ENCODE data around the gene SHQ1.

DNA sequence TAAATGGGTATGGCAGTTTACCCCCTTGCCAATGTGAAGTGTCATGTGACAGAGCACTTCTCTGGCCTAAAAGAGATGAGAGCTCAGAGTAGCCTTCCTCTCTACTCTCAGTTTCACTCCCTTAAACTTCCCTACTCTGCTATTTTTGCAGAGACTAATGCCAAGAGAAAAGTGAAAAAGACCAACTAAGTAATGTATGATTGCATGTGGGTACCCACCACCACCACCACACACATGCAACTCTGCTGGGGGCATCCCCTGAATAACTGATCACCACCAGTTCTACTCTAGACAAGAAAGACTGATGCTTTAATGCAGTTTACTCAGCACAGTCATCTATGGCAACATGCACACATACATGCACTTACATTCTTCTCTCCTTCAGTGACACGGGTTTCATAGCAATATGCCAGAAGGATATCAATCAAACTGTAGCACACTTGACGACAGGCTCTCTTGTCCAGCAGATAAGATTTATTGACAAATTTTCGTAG is 31.3 kb downstream of the SHQ1 start:
- TF ChIP-seq, protein P1, sequence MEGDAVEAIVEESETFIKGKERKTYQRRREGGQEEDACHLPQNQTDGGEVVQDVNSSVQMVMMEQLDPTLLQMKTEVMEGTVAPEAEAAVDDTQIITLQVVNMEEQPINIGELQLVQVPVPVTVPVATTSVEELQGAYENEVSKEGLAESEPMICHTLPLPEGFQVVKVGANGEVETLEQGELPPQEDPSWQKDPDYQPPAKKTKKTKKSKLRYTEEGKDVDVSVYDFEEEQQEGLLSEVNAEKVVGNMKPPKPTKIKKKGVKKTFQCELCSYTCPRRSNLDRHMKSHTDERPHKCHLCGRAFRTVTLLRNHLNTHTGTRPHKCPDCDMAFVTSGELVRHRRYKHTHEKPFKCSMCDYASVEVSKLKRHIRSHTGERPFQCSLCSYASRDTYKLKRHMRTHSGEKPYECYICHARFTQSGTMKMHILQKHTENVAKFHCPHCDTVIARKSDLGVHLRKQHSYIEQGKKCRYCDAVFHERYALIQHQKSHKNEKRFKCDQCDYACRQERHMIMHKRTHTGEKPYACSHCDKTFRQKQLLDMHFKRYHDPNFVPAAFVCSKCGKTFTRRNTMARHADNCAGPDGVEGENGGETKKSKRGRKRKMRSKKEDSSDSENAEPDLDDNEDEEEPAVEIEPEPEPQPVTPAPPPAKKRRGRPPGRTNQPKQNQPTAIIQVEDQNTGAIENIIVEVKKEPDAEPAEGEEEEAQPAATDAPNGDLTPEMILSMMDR (IDR thresholded peaks at IDR 0.05): no peak
- no peak for TF ChIP-seq POLR2A (IDR thresholded peaks at IDR 0.05)
